Lower lobe of right lung (tissue), 2 donors: ENCODE measurements around the gene CTDSPL. TPM values are rescaled to one million over a fixed set of nuclear protein-coding genes. Genes with fewer than 3 reads are reported as not detected.

ENCODE experiments used
- ATAC-seq, 2 donors: fragments of 200-7000 bp; cut with Tn5 transposase; one replicate each; pipeline ENCODE4 v1.9.1; 2020 to 2022; ENCODE audit warnings: mild to moderate bottlenecking in 2 of 2, moderate library complexity in 2 of 2
- DNase-seq: peaks from one replicate; pipeline ENCODE4 v3.0.0-alpha.2; 2020
- H3K27ac ChIP-seq: fragments of 200-600 bp; one replicate; pipeline ENCODE4 v1.8.0; 2022
- H3K27me3 ChIP-seq: fragments of 200-600 bp; one replicate; pipeline ENCODE4 v1.8.0; 2022; ENCODE audit warnings: low read depth
- H3K36me3 ChIP-seq: fragments of 200-600 bp; one replicate; pipeline ENCODE4 v1.8.0; 2022; ENCODE audit warnings: mild to moderate bottlenecking
- H3K4me1 ChIP-seq: fragments of 200-600 bp; one replicate; pipeline ENCODE4 v1.8.0; 2022
- H3K4me3 ChIP-seq: fragments of 200-600 bp; one replicate; pipeline ENCODE4 v1.8.0; 2022; ENCODE audit warnings: mild to moderate bottlenecking
- H3K9me3 ChIP-seq: fragments of 200-600 bp; one replicate; pipeline ENCODE4 v1.8.0; 2022
- intact Hi-C: fragments of 100-400 bp; cut with DNase I; formaldehyde crosslinking; loops from one replicate; pipeline ENCODE4 v1.11.0; 2022
- total RNA-seq: library from RNA; stranded (reverse); fragmentation: NEBNext Ultra II Directional; extraction: Animal tissue kit (Norgen Biotek cat#: 25700); gene quantifications from one replicate; pipeline ENCODE4 v1.2.1, GENCODE V29; 2021
- TF ChIP-seq, protein P1 (sequence below): fragments of 200-600 bp; IDR thresholded peaks from one replicate; pipeline ENCODE4 v1.8.0; 2022; ENCODE audit warnings: antibody characterized with exemption, mild to moderate bottlenecking
- donor health status: DM: no; HTN: yes; CAD: no; lungs with severe emphysema.

The CTDSPL gene
- total RNA-seq, 1 donor from 2014 or later: 60.3 TPM

DNA sequence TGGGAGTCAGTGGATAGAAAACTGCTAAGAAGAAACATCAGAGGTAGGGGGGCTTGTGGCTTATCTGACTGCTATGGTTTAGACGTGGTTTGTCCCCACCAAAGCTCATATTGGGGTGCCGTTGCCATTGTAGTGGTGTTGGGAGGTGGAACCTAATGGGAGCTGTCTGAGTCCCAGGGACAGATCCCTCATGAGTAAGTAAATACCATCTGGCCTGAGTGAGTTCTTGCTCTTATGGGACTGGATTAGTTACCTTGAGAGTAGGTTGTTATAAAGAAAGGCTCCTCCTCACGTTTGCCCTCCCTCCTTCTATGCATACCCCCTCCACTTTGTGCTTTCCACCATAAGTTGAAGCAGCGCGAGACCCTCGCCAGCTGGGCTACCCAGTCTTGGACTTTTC is 75.5 kb downstream of the CTDSPL start:
- TF ChIP-seq, protein P1, sequence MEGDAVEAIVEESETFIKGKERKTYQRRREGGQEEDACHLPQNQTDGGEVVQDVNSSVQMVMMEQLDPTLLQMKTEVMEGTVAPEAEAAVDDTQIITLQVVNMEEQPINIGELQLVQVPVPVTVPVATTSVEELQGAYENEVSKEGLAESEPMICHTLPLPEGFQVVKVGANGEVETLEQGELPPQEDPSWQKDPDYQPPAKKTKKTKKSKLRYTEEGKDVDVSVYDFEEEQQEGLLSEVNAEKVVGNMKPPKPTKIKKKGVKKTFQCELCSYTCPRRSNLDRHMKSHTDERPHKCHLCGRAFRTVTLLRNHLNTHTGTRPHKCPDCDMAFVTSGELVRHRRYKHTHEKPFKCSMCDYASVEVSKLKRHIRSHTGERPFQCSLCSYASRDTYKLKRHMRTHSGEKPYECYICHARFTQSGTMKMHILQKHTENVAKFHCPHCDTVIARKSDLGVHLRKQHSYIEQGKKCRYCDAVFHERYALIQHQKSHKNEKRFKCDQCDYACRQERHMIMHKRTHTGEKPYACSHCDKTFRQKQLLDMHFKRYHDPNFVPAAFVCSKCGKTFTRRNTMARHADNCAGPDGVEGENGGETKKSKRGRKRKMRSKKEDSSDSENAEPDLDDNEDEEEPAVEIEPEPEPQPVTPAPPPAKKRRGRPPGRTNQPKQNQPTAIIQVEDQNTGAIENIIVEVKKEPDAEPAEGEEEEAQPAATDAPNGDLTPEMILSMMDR: no peak
- H3K9me3 ChIP-seq: no peaks in the 10 kb centered on the region
- DNase-seq (no peak), ATAC-seq (no peak)
- no peak overlapping the region for H3K27ac ChIP-seq
- H3K4me1 ChIP-seq: peaks cover 32% of the 10 kb centered on the region
- no peaks in the 10 kb centered on the region for H3K36me3 ChIP-seq
- no peaks in the 10 kb centered on the region for H3K27me3 ChIP-seq
- no peak overlapping the region for H3K4me3 ChIP-seq
- intact Hi-C loops: no loop called here

DNA sequence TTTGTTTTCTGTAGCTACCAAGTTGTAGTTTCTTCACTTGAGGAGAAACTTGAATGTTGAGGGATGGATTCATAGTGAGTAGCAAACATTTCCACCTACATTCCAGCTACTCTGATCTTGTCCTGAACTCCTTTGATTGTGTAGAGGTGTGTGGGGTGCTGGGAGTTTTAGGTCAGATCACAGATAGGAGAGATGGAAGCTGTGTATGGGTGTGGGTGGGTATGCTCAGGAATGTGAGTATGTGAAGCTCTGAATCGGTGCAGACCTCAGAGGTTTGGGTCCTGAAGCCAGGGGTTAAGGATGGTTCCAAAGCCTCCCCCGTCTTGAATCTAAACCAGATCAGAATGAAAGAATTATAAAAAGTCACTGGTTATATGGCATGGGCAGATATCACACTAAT is 76.3 kb downstream of the CTDSPL start:
- Histone ChIP-seq H3K27ac (no peak overlapping the region), H3K9me3 (no peaks in the 10 kb centered on the region), H3K36me3 (no peaks in the 10 kb centered on the region), H3K27me3 (no peaks in the 10 kb centered on the region), H3K4me1 (peaks cover 37% of the 10 kb centered on the region), H3K4me3 (no peak overlapping the region)
- DNase-seq: no peak
- intact Hi-C loops: no loop called here
- TF ChIP-seq, protein P1: no peak
- no peak for ATAC-seq

DNA sequence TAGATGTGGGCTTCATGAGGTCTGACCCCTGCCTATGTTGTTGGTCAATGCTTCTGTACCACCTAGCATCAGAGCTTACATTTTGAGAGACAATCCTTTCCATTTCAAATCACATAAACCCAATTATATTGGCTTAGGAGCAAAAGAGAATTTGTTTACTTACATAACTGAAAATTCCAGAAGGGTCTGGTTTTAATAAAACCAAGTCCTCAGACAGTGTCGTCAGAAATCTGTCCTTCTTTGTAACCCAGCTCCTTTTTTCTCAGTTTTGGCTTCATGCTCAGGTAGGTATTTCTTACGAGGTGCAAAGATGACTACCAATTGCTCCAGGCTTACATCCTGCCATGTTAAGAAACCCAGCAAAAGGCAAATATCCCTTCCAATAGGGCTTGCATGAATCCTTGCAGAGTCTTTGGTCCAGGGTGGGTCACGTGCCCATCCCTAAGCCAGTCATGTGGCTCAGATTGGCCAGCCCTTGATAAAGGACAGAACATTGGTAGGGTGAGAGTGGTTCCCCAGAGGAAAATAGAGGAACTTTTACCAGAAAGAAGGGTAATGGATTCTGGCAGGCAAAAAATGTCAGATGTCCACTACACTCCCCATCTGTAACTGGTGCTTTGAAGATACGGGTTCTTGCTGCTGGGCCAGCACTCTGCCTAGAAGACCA is 78.7 kb downstream of the CTDSPL start:
- Histone ChIP-seq H3K9me3 (no peaks in the 10 kb centered on the region), H3K36me3 (no peaks in the 10 kb centered on the region), H3K27ac (no peak overlapping the region), H3K27me3 (no peaks in the 10 kb centered on the region), H3K4me3 (no peak overlapping the region), H3K4me1 (peaks cover 38% of the 10 kb centered on the region)
- TF ChIP-seq, protein P1: no peak
- intact Hi-C loops: no loop called here
- DNase-seq (no peak), ATAC-seq (no peak)

DNA sequence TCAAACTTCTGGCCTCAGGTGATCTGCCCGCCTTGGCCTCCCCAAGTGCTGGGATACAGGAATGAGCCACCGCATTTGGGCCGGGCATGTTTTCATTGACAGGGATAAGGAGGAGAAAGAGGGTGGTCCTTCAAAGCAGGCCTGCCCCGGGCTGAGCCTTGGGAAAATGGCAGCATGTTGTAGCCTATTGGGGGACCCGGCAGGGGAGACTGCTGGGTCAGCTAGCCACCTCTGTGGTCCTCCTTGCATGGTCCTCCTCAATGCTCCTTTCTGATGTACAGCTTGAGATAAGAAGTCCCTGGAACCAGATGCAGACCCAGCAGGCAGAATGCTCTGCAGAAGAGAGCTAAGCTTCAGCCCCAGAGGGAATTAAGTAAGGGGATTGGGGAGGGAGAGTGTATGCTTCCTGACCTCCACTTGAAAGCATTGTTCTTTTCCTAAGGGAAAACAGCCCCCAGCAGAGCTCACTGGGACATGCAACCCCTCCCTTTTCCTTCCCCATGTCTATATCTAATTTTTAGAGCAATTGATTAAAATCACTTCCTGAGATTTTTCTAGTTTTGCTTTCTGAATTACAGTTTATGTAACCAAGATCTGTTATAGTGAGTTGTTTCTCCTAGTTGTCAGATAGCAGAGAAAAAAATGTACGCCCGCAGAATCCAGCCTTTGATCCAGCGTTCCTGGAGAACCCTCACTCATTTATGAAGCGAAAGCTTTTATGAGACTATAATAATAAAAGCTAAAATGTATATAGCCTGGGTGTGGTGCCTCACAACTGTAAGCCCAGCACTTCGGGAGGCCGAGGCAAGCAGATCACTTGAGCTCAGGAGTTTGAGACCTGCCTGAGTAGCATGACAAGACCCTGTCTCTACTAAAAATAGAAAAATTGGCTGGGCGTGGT is 80.2 kb downstream of the CTDSPL start:
- no peak for ATAC-seq
- Histone ChIP-seq H3K9me3 (no peaks in the 10 kb centered on the region), H3K27ac (no peak overlapping the region), H3K4me1 (peaks cover 38% of the 10 kb centered on the region), H3K27me3 (no peaks in the 10 kb centered on the region), H3K36me3 (no peaks in the 10 kb centered on the region), H3K4me3 (no peak overlapping the region)
- DNase-seq: no peak
- TF ChIP-seq, protein P1: no peak
- intact Hi-C loops: no loop called here

DNA sequence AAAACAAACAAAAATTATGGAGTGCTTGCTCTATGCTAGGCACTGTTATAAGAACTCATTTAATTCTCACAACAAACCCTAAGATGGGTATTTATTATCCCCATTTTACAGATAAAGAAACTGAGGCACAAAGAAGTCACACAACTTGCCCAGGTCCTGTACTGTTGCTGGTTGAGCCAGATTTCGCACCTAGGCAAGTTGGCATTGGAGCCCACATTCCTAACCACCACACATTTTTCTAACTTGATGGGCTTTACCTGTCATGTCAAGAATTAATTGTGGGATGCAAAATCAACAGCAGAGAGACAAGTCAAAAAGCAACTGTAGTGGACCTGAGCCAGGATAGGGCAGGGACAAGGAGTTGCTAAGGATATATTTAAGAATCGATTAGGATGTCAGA is 81.0 kb downstream of the CTDSPL start:
- peaks cover 42% of the 10 kb centered on the region for H3K4me1 ChIP-seq
- H3K27me3 ChIP-seq: no peaks in the 10 kb centered on the region
- intact Hi-C loops: no loop called here

More for the DNA sequence above, 81.0 kb downstream of the CTDSPL start:
- TF ChIP-seq, protein P1: no peak
- DNase-seq (no peak), ATAC-seq (no peak)
- H3K9me3 ChIP-seq: no peaks in the 10 kb centered on the region
- H3K36me3 ChIP-seq: no peaks in the 10 kb centered on the region
- H3K4me3 ChIP-seq: no peak overlapping the region
- H3K27ac ChIP-seq: no peak overlapping the region
